Ovary (tissue), 3 donors: Measurements from ENCODE around the gene RIC8B.

Experiments used
- CTCF ChIP-seq, 3 donors: fragments of 450-650 bp in 2 of 3; fragments of 200-600 bp in 1 of 3; IDR thresholded peaks; one replicate each; pipeline versions ENCODE4 v1.5.1 to v1.8.0; 2016 to 2022; ENCODE audit warnings: antibody characterized with exemption in 3 of 3, mild to moderate bottlenecking in 1 of 3
- POLR2A ChIP-seq: fragments of 450-650 bp; IDR thresholded peaks from one replicate; pipeline ENCODE4 v1.6.1; 2017; ENCODE audit warnings: antibody characterized with exemption, mild to moderate bottlenecking, moderate library complexity
- donor health status: DM: no; HTN: no; CAD: no.

GRCh38 chr12:106767206-106767605 lies 7.3 kb upstream of the RIC8B start:
- TF ChIP-seq POLR2A = no peak
- TF ChIP-seq CTCF (IDR thresholded peaks at IDR 0.05) = no peak
